ENCODE results near the gene SUV39H2. TPM values are rescaled to one million over a fixed set of nuclear protein-coding genes. Genes with fewer than 3 reads are reported as not detected.
A peak's percentile ranks its signal among the peaks of the same experiment; 100 is the strongest.
"Not testable (repeated sequence)": the region's sequence is repeated elsewhere in the genome, so short reads cannot be mapped to it uniquely, and the experiment has no call there.

The SUV39H2 gene
- total RNA-seq, 4 donors from 2014 or later = 2.3 to 11.2 (median 5.9) TPM

GRCh38 chr10:14904316-14904732 lies 25.7 kb downstream of the SUV39H2 start:
- Histone ChIP-seq H3K4me1 (no peaks in the 10 kb centered on the region), H3K27me3 (no peaks in the 10 kb centered on the region), H3K4me3 (no peak overlapping the region), H3K9me3 (no peaks in the 10 kb centered on the region), H3K36me3 (peaks cover 24% of the 10 kb centered on the region), H3K27ac (no peak overlapping the region)
- TF ChIP-seq POLR2A (IDR thresholded peaks at IDR 0.05) = no peak
- TF ChIP-seq POLR2AphosphoS5 (IDR thresholded peaks at IDR 0.05) = no peak
- TF ChIP-seq EP300 (IDR thresholded peaks at IDR 0.05) = no peak
- TF ChIP-seq CTCF (IDR thresholded peaks at IDR 0.05) = peak in 1 of 2 donors; percentile 54
- WGBS = 53% methylated on average over 1 of the region's 1 CpG
- DNase-seq (ENCODE audit: low spot score in 2 of 2) = no peak

- Histone ChIP-seq H3K36me3 (peaks cover 28% of the 10 kb centered on the region), H3K27ac (no peak overlapping the region), H3K27me3 (no peaks in the 10 kb centered on the region), H3K4me3 (no peak overlapping the region), H3K4me1 (no peaks in the 10 kb centered on the region), H3K9me3 (no peaks in the 10 kb centered on the region)
- WGBS = 92% methylated on average over 2 of the region's 2 CpGs
- no peak for TF ChIP-seq POLR2A (IDR thresholded peaks at IDR 0.05)
- TF ChIP-seq POLR2AphosphoS5 (IDR thresholded peaks at IDR 0.05) = no peak
- TF ChIP-seq EP300 (IDR thresholded peaks at IDR 0.05) = no peak
- no peak for TF ChIP-seq CTCF (IDR thresholded peaks at IDR 0.05)
- DNase-seq (ENCODE audit: low spot score in 2 of 2) = no peak
Measured at GRCh38 chr10:14904864-14905263, 26.2 kb downstream of the SUV39H2 start.

GRCh38 chr10:14905890-14906289 lies 27.2 kb downstream of the SUV39H2 start:
- no peak overlapping the region for H3K27ac ChIP-seq
- no peaks in the 10 kb centered on the region for H3K4me1 ChIP-seq
- no peak for TF ChIP-seq POLR2A (IDR thresholded peaks at IDR 0.05)
- no peak for TF ChIP-seq EP300 (IDR thresholded peaks at IDR 0.05)
- no peak for TF ChIP-seq POLR2AphosphoS5 (IDR thresholded peaks at IDR 0.05)
- no peak for TF ChIP-seq CTCF (IDR thresholded peaks at IDR 0.05)
- no peaks in the 10 kb centered on the region for H3K27me3 ChIP-seq
- no peaks in the 10 kb centered on the region for H3K9me3 ChIP-seq
- WGBS = 92% methylated on average over 2 of the region's 2 CpGs
- peaks cover 31% of the 10 kb centered on the region for H3K36me3 ChIP-seq
- DNase-seq (ENCODE audit: low spot score in 2 of 2) = no peak
- no peak overlapping the region for H3K4me3 ChIP-seq

- no peaks in the 10 kb centered on the region for H3K9me3 ChIP-seq
- no peak for TF ChIP-seq POLR2A (IDR thresholded peaks at IDR 0.05)
- no peak for TF ChIP-seq POLR2AphosphoS5 (IDR thresholded peaks at IDR 0.05)
- TF ChIP-seq EP300 (IDR thresholded peaks at IDR 0.05) = no peak
- TF ChIP-seq CTCF (IDR thresholded peaks at IDR 0.05) = no peak
- H3K4me3 ChIP-seq = no peak overlapping the region
- no peaks in the 10 kb centered on the region for H3K27me3 ChIP-seq
- no peak overlapping the region for H3K27ac ChIP-seq
- H3K4me1 ChIP-seq = no peaks in the 10 kb centered on the region
- H3K36me3 ChIP-seq = peaks cover 40% of the 10 kb centered on the region
- DNase-seq (ENCODE audit: low spot score in 2 of 2) = no peak
- 97% methylated on average over 2 of the region's 2 CpGs for WGBS
Measured at GRCh38 chr10:14906765-14907164, 28.1 kb downstream of the SUV39H2 start.

- H3K4me1 ChIP-seq; H3K4me3 ChIP-seq; H3K27me3 ChIP-seq; H3K27ac ChIP-seq; H3K9me3 ChIP-seq; DNase-seq (ENCODE audit: low spot score in 2 of 2): not testable (repeated sequence)
- H3K36me3 ChIP-seq = peaks cover 43% of the 10 kb centered on the region
- 97% methylated on average over 4 of the region's 4 CpGs for WGBS
Measured at GRCh38 chr10:14907591-14907990, 28.9 kb downstream of the SUV39H2 start.

- Histone ChIP-seq H3K4me1 (no peaks in the 10 kb centered on the region), H3K27ac (no peak overlapping the region), H3K27me3 (no peaks in the 10 kb centered on the region), H3K9me3 (no peaks in the 10 kb centered on the region), H3K4me3 (no peak overlapping the region), H3K36me3 (peaks cover 57% of the 10 kb centered on the region)
- no peak for DNase-seq (ENCODE audit: low spot score in 2 of 2)
- no peak for TF ChIP-seq POLR2A (IDR thresholded peaks at IDR 0.05)
- WGBS = 74% methylated on average over 2 of the region's 2 CpGs
Measured at GRCh38 chr10:14909101-14909500, 30.4 kb downstream of the SUV39H2 start.

All from suprapubic skin (tissue), 4 donors.